NB4 (cell line): ENCODE data around the gene TIAM2.

Experiments used
- CTCF ChIP-seq: IDR thresholded peaks from one replicate; pipeline ENCODE4 v1.5.1; 2012; ENCODE audit warnings: low read depth, low read length
- MAX ChIP-seq: IDR thresholded peaks from 2 replicates; pipeline ENCODE4 v1.6.1; 2011; ENCODE audit warnings: low read depth, low read length
- POLR2A ChIP-seq: IDR thresholded peaks from 2 replicates; pipeline ENCODE4 v1.6.1; 2011; ENCODE audit warnings: mild to moderate bottlenecking; ENCODE audit not compliant: insufficient read length; ENCODE audit errors: extremely low read depth

DNA sequence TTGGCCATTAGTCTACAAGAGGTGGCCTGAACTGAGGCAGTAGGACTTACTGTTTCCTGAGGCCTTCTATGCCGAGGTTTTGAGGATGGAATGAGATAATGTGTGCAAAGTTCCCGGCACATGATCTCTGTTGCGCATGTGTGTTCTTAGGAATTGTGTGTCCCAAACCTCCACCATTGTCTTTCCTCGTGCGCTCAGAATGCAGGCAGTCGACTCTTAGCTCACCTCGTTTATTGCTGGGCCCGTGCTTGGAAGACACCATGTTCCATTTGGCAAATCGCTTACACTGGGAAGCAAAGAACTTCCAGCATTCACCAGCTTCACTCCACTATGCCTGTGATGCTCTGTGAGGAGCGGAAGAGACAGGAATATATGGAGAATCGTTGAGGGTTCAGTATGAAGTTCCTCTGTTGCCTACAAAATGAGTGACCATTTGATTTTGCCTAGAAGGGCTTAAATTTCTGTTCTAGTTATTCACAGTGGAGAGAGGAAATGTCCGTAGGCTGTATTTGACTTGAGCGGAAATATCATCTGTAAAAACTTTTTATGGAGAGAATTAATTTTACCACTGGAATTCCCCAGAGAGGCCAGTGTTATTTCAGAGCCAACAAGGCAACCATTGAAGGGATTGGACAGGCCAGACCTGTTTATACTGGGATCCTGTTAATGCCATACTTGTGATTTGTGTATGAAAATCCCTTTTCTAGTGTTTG, 193.0 kb downstream of the TIAM2 start:
- TF ChIP-seq POLR2A (no peak), CTCF (no peak), MAX (no peak)
